A549 (cell line): Measurements from ENCODE around the gene CCDC78.

ENCODE experiments used
- CBX8 ChIP-seq: fragments of 200-600 bp; sonication (generic); IDR thresholded peaks from 2 replicates; pipeline ENCODE4 v1.6.1; 2016
- CTCF ChIP-seq: fragments of >200 bp; sonication (Bioruptor Twin); formaldehyde crosslinking; IDR thresholded peaks from 3 replicates; pipeline ENCODE4 v1.5.1; 2016
- EP300 ChIP-seq, 2 experiments: fragments of >200 bp; sonication (Bioruptor Twin); formaldehyde crosslinking; IDR thresholded peaks; 2 replicates in 1 of 2; 3 replicates in 1 of 2; pipeline ENCODE4 v1.6.1; 2016 to 2017
- JUNB ChIP-seq: fragments of >200 bp; sonication (Bioruptor Twin); formaldehyde crosslinking; IDR thresholded peaks from 2 replicates; pipeline ENCODE4 v1.6.1; 2016
- KDM1A ChIP-seq: fragments of 200-600 bp; sonication (generic); IDR thresholded peaks from 2 replicates; pipeline ENCODE4 v1.6.1; 2016; ENCODE audit warnings: low read depth, mild to moderate bottlenecking
- NPAS2 ChIP-seq: fragments of 250-450 bp; sonication (Bioruptor Pico); IDR thresholded peaks from 2 replicates; pipeline ENCODE4 v1.8.0; 2022; ENCODE audit warnings: mild to moderate bottlenecking, moderate library complexity, borderline replicate concordance
- POLR2A ChIP-seq: IDR thresholded peaks from 2 replicates; pipeline ENCODE4 v1.6.1; 2012; ENCODE audit warnings: mild to moderate bottlenecking, low read length
- REST ChIP-seq: fragments of 200-600 bp; sonication (generic); IDR thresholded peaks from 2 replicates; pipeline ENCODE4 v1.6.1; 2016; ENCODE audit warnings: antibody characterized with exemption, mild to moderate bottlenecking, moderate library complexity
- SMC3 ChIP-seq: fragments of >200 bp; sonication (Bioruptor Twin); formaldehyde crosslinking; IDR thresholded peaks from 3 replicates; pipeline ENCODE4 v1.6.1; 2018; ENCODE audit warnings: inconsistent platforms
- ZSCAN20 ChIP-seq: fragments of 250-450 bp; sonication (Bioruptor Pico); IDR thresholded peaks from 2 replicates; pipeline ENCODE4 v1.8.0; 2022; ENCODE audit warnings: mild to moderate bottlenecking, moderate library complexity
- TF ChIP-seq, protein P1 (sequence below): IDR thresholded peaks from 2 replicates; pipeline ENCODE4 v1.6.1; 2012
- TF ChIP-seq, protein P2 (sequence below): fragments of >200 bp; sonication (Bioruptor Twin); formaldehyde crosslinking; IDR thresholded peaks from 3 replicates; pipeline ENCODE4 v1.6.1; 2016

- TF ChIP-seq CTCF (no peak), REST (no peak), SMC3 (no peak), ZSCAN20 (CRISPR knock-in tag) (no peak), CBX8 (no peak), POLR2A (no peak), JUNB (no peak), EP300 (IDR thresholded peaks at IDR 0.05) (no peak), KDM1A (no peak), NPAS2 (CRISPR knock-in tag) (no peak)
- TF ChIP-seq, protein P1, sequence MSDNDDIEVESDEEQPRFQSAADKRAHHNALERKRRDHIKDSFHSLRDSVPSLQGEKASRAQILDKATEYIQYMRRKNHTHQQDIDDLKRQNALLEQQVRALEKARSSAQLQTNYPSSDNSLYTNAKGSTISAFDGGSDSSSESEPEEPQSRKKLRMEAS, result no peak
- TF ChIP-seq, protein P2, sequence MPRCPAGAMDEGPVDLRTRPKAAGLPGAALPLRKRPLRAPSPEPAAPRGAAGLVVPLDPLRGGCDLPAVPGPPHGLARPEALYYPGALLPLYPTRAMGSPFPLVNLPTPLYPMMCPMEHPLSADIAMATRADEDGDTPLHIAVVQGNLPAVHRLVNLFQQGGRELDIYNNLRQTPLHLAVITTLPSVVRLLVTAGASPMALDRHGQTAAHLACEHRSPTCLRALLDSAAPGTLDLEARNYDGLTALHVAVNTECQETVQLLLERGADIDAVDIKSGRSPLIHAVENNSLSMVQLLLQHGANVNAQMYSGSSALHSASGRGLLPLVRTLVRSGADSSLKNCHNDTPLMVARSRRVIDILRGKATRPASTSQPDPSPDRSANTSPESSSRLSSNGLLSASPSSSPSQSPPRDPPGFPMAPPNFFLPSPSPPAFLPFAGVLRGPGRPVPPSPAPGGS, result no peak
Observed at GRCh38 chr16:764184-764750, 38.0 kb upstream of the CCDC78 start.
